Motor neuron (in vitro differentiated cells): Measurements from ENCODE around the gene NMRK2. TPM values are rescaled to one million over a fixed set of nuclear protein-coding genes. Genes with fewer than 3 reads are reported as not detected.

Source experiments
- ATAC-seq, 8 experiments: fragments of 200-7000 bp; cut with Tn5 transposase; replicated peaks in 6 of 8; 2 replicates each; pipeline ENCODE4 v1.8.0; 2021; ENCODE audit warnings: mild to moderate bottlenecking in 8 of 8, moderate library complexity in 8 of 8
- H3K27ac ChIP-seq, 2 donors: fragments of 250-450 bp; sonication (Bioruptor Pico); 2 replicates each; pipeline ENCODE4 v1.9.0; 2021; ENCODE audit warnings: antibody characterized with exemption in 2 of 2, mild to moderate bottlenecking in 2 of 2, moderate library complexity in 1 of 2
- H3K4me1 ChIP-seq, 2 donors: fragments of 250-450 bp; sonication (Bioruptor Pico); replicated peaks in 1 of 2; 2 replicates each; pipeline ENCODE4 v1.6.1; 2021; ENCODE audit warnings: antibody characterized with exemption in 2 of 2, mild to moderate bottlenecking in 2 of 2, moderate library complexity in 1 of 2
- H3K4me3 ChIP-seq, 5 donors: fragments of 250-450 bp; sonication (Bioruptor Pico); 2 replicates each; pipeline ENCODE4 v1.9.0; 2021; ENCODE audit warnings: antibody characterized with exemption in 5 of 5, mild to moderate bottlenecking in 5 of 5, moderate library complexity in 4 of 5
- WGBS, 10 experiments: fragments of 450-650 bp; shearing (Covaris generic); methylation state at CpG; one replicate each; pipeline ENCODE4 v1.0.0; 2022; 5-methylcytosine and 5-hydroxymethylcytosine counted together
- in situ Hi-C, 9 experiments: fragments of 400-800 bp; cut with MboI; loops; one replicate each; pipeline ENCODE4 v1.15.0; 2021; ENCODE audit warnings: low sequenced_read_pairs in 9 of 9, low pct_unique_long_range_greater_than_20kb in 2 of 9; ENCODE audit not compliant: unreplicated experiment in 9 of 9
- total RNA-seq, 8 experiments: library from RNA; unstranded; fragments of 300-600 nt; gene quantifications; 2 replicates each; pipeline versions ENCODE4 v1.2.3 to v1.2.4, GENCODE V29; 2022

The NMRK2 gene
- total RNA-seq, 8 experiments from 2014 or later: not detected

GRCh38 chr19:3975637-3976087 is 42.8 kb downstream of the NMRK2 start:
- Histone ChIP-seq H3K4me3 (no peak overlapping the region), H3K27ac (no peak overlapping the region), H3K4me1 (peaks cover 4% of the 10 kb centered on the region in 2 donors)
- ATAC-seq: no peak
- 82 to 100% (median 91%) methylated on average over 2 to 10 of the region's 14 CpGs; no CpG with 5 or more reads in 2 of the 10 experiments for WGBS, 10 experiments
- in situ Hi-C loops: no loop called here

- Histone ChIP-seq H3K4me3 (no peak overlapping the region), H3K27ac (no peak overlapping the region), H3K4me1 (peaks cover under 1 to 2% of the 10 kb centered on the region in 2 donors)
- 79 to 100% (median 95%) methylated on average over 3 to 13 of the region's 29 CpGs; no CpG with 5 or more reads in 5 of the 10 experiments for WGBS, 10 experiments
- peak in 5 of 8 experiments; percentile 1 to 16 (median 7) for ATAC-seq
- in situ Hi-C loops: no loop called here
Observed at GRCh38 chr19:3976495-3977241, 43.8 kb downstream of the NMRK2 start.

- WGBS, 10 experiments: 80 to 100% (median 96%) methylated on average over 2 to 19 of the region's 59 CpGs; no CpG with 5 or more reads in 3 of the 10 experiments
- ATAC-seq: peak in 5 of 8 experiments; percentile 4 to 21 (median 14)
- in situ Hi-C loops: no loop called here
Observed at GRCh38 chr19:3977242-3978143, 44.6 kb downstream of the NMRK2 start.

GRCh38 chr19:3978145-3978544 is 45.3 kb downstream of the NMRK2 start:
- 79 to 100% (median 93%) methylated on average over 2 to 9 of the region's 19 CpGs; no CpG with 5 or more reads in 5 of the 10 experiments for WGBS, 10 experiments
- in situ Hi-C loops: no loop called here
- Histone ChIP-seq H3K4me1 (no peaks in the 10 kb centered on the region), H3K27ac (no peak overlapping the region), H3K4me3 (no peak overlapping the region)
- no peak for ATAC-seq

More at GRCh38 chr19:3977242-3978143, 44.6 kb downstream of the NMRK2 start:
- Histone ChIP-seq H3K4me3 (no peak overlapping the region), H3K27ac (no peak overlapping the region), H3K4me1 (no peaks in the 10 kb centered on the region)

- Histone ChIP-seq H3K4me1 (peaks cover 9 to 10% of the 10 kb centered on the region in 2 donors), H3K27ac (no peak overlapping the region), H3K4me3 (no peak overlapping the region)
- in situ Hi-C loops: no loop called here
- 60 to 100% (median 97%) methylated on average over 1 to 6 of the region's 18 CpGs; no CpG with 5 or more reads in 6 of the 10 experiments for WGBS, 10 experiments
- no peak for ATAC-seq
Observed at GRCh38 chr19:3979289-3979673, 46.4 kb downstream of the NMRK2 start.

GRCh38 chr19:3979674-3980352 is 46.9 kb downstream of the NMRK2 start:
- Histone ChIP-seq H3K4me3 (no peak overlapping the region), H3K27ac (no peak overlapping the region), H3K4me1 (peaks cover 10 to 11% of the 10 kb centered on the region in 2 donors)
- 92 to 100% (median 100%) methylated on average over 2 to 12 of the region's 25 CpGs; no CpG with 5 or more reads in 7 of the 10 experiments for WGBS, 10 experiments
- in situ Hi-C loops: no loop called here
- peak in 4 of 8 experiments; percentile 2 to 5 (median 3) for ATAC-seq

GRCh38 chr19:3980353-3981251 is 47.7 kb downstream of the NMRK2 start:
- no peak overlapping the region for H3K4me3 ChIP-seq
- no peak overlapping the region for H3K27ac ChIP-seq
- ATAC-seq: no peak
- in situ Hi-C loops: no loop called here
- WGBS, 10 experiments: 73 to 100% (median 100%) methylated on average over 1 to 4 of the region's 31 CpGs; no CpG with 5 or more reads in 3 of the 10 experiments
- peaks cover 10 to 11% of the 10 kb centered on the region in 2 donors for H3K4me1 ChIP-seq

GRCh38 chr19:3981373-3981735 is 48.5 kb downstream of the NMRK2 start:
- H3K4me1 ChIP-seq: peaks cover 11% of the 10 kb centered on the region in 2 donors
- 83 to 100% (median 100%) methylated on average over 1 to 7 of the region's 10 CpGs; no CpG with 5 or more reads in 3 of the 10 experiments for WGBS, 10 experiments
- in situ Hi-C loops: no loop called here
- H3K4me3 ChIP-seq: no peak overlapping the region
- ATAC-seq: no peak
- no peak overlapping the region for H3K27ac ChIP-seq

GRCh38 chr19:3981736-3982681 is 49.1 kb downstream of the NMRK2 start:
- WGBS, 10 experiments: 60 to 100% (median 83%) methylated on average over 1 to 19 of the region's 39 CpGs; no CpG with 5 or more reads in 4 of the 10 experiments
- no peak for ATAC-seq
- Histone ChIP-seq H3K4me1 (peaks cover 11 to 13% of the 10 kb centered on the region in 2 donors), H3K4me3 (no peak overlapping the region), H3K27ac (no peak overlapping the region)
- in situ Hi-C loops: no loop called here

- H3K27ac ChIP-seq: no peak overlapping the region
- H3K4me1 ChIP-seq: peaks cover 11 to 16% of the 10 kb centered on the region in 2 donors
- peak overlapping the region in 2 of 5 donors; percentile 96 to 98 for H3K4me3 ChIP-seq
- in situ Hi-C loops: no loop called here
- WGBS, 10 experiments: 84 to 96% (median 90%) methylated on average over 2 to 8 of the region's 40 CpGs; no CpG with 5 or more reads in 7 of the 10 experiments
- ATAC-seq: peak in 7 of 8 experiments; percentile 4 to 17 (median 9)
Observed at GRCh38 chr19:3982701-3983541, 50.1 kb downstream of the NMRK2 start.
